Measurements from ENCODE around the gene PARVB.
A peak's percentile ranks its signal among the peaks of the same experiment; 100 is the strongest.

The PARVB gene

GRCh38 chr22:44116755-44117684 lies 92.9 kb downstream of the PARVB start:
- no peak for DNase-seq

- DNase-seq: no peak
Measured at GRCh38 chr22:44117746-44118145, 93.6 kb downstream of the PARVB start.

GRCh38 chr22:44118645-44119315 lies 94.7 kb downstream of the PARVB start:
- DNase-seq: no peak

GRCh38 chr22:44119669-44120313 lies 95.7 kb downstream of the PARVB start:
- no peak for DNase-seq

- no peak for DNase-seq
Measured at GRCh38 chr22:44120314-44120704, 96.2 kb downstream of the PARVB start.

- DNase-seq: no peak
Measured at GRCh38 chr22:44125421-44125820, 101.3 kb downstream of the PARVB start.

- no peak for DNase-seq
Measured at GRCh38 chr22:44126807-44127206, 102.7 kb downstream of the PARVB start.

- DNase-seq: no peak
Measured at GRCh38 chr22:44127356-44127755, 103.3 kb downstream of the PARVB start.

- peak; percentile 38 for DNase-seq
Measured at GRCh38 chr22:44128958-44129618, 105.0 kb downstream of the PARVB start.

GRCh38 chr22:44129619-44129976 lies 105.5 kb downstream of the PARVB start:
- DNase-seq: no peak

GRCh38 chr22:44130076-44130711 lies 106.1 kb downstream of the PARVB start:
- DNase-seq: peak; percentile 74

- DNase-seq: no peak
Measured at GRCh38 chr22:44131412-44131811, 107.3 kb downstream of the PARVB start.

GRCh38 chr22:44131989-44132685 lies 108.0 kb downstream of the PARVB start:
- DNase-seq: no peak

- DNase-seq: no peak
Measured at GRCh38 chr22:44132724-44133123, 108.6 kb downstream of the PARVB start.

GRCh38 chr22:44133161-44133560 lies 109.1 kb downstream of the PARVB start:
- no peak for DNase-seq

- no peak for DNase-seq
Measured at GRCh38 chr22:44133901-44134571, 109.9 kb downstream of the PARVB start.

GRCh38 chr22:44136112-44136511 lies 112.0 kb downstream of the PARVB start:
- DNase-seq: no peak

GRCh38 chr22:44136786-44137185 lies 112.7 kb downstream of the PARVB start:
- no peak for DNase-seq

- no peak for DNase-seq
Measured at GRCh38 chr22:44137415-44137814, 113.3 kb downstream of the PARVB start.

GRCh38 chr22:44139773-44140172 lies 115.7 kb downstream of the PARVB start:
- DNase-seq: no peak

GRCh38 chr22:44142421-44143104 lies 118.5 kb downstream of the PARVB start:
- DNase-seq: no peak
